ENCODE data around the gene ENTHD1.

The ENTHD1 gene

GRCh38 chr22:39896313-39896996 is 2.9 kb upstream of the ENTHD1 start:
- no peak for TF ChIP-seq CTCF (IDR thresholded peaks at IDR 0.05)

GRCh38 chr22:39895682-39896081 is 2.1 kb upstream of the ENTHD1 start:
- no peak for TF ChIP-seq CTCF (IDR thresholded peaks at IDR 0.05)

DNA sequence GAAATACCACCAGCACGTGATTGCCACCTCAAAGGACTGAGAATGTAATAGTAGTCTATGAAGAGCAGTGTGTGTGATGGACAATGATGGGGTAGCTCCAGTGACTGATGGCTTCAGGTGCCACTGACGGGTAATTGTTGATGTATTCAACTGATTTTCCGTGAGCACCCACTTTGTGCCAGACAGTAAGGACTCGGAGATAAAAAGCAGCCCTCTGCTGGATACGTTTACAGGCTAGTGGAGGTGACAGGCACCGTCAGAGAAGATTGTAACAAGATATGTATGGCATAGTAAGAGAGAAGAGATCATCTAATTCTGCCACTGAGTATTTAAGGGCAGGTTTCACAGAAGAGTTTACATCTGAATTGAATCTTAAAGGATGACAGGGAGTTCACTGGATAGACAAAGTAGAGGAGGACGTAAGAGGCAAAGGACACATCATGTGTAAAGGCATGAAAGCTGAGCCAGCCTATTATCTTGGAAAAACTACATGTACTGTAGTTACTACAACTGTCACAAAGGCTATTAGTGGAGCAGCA is 1.1 kb upstream of the ENTHD1 start:
- no peak for TF ChIP-seq CTCF (IDR thresholded peaks at IDR 0.05)

DNA sequence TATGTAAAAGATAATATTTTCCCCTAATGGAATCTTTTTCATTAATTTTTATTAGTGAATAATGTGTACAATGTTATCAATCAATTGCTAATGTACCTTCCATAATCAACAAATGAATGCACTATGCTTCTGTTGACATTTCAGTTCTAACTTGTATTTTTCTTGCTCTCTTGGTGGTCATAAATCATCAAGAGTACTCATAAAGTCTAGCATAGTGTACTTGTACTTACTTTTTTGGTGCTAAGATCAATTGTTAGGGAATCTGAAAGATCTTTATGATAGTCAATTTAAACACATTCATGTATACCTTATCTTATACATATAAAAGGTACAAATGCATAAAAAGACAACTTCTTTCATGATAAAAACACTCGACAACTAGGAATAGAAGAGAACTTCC is 10.5 kb downstream of the ENTHD1 start:
- TF ChIP-seq CTCF (IDR thresholded peaks at IDR 0.05) = no peak

DNA sequence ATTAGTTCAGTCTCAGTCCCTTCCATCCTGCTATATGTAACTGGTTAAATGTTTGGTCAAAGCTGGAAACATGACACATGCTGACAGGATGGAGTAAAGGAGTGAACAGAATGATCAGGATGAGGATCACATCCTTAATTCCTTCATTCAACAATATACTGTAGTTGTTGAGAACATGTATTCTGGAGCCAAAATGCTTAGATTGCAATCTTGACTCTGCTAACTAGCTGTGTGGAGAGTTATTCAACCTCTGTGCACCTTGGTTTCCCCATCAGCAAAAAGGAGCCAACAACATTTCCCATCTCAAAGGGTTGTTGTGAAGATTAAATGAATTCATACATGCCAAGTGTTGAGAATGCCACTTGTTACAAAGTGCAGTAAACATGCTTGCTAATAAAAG is 12.8 kb downstream of the ENTHD1 start:
- TF ChIP-seq CTCF (IDR thresholded peaks at IDR 0.05) = no peak

DNA sequence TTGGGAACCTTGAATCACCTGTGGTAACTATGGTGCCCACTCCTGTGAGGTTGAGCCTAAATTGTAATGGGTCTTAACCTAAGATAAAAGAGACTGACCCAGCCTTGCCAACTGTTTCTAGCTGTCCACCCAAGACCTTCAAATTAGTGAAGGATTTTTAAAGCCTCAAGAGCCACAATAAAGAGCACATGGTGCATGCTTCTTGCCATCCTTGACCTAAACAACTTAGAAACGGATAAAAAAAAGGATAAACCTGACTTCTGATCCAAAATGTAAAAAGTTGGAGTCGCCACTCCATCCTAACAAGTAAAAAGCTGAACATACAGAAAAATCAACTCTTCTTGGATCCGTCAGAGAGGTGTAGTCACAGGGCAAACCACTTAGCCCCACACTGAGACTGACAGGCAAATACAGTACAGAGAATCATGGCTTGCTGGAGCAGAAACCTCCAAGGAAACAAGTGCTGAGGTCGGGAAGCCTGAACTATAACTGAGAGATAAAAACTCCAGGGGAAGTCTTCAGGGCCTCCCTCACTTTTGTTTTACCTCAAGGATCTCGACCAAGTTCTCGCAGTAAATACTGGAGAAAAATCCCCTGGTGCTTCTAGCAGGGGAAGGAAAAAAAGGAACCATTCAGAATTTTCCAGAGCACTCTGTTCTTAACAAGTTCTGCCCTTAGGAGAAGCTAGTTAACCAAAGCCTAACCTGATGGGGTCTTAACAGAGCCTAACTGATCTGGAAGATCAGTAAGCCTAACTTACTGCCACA is 16.3 kb downstream of the ENTHD1 start:
- no peak for TF ChIP-seq CTCF (IDR thresholded peaks at IDR 0.05)

DNA sequence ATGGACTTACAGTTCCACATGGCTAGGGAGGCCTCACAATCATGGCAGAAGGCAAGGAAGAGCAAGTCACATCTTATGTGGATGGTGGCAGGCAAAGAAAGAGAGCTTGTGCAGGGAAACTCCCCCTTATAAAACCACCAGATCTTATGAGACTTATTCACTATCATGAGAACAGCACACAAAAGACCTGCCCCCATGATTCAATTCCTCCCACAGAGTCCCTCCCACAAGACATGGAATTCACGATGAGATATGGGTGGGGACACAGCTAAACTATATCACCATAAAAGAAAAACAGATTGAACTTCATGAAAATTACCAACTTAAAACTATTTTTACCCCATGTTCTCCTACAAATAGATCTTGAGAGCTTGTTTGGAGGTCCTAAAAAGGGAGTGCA is 19.6 kb downstream of the ENTHD1 start:
- TF ChIP-seq CTCF (IDR thresholded peaks at IDR 0.05) = no peak
